GM19395 (cell line): Measurements from ENCODE around the gene GNPAT.
A peak's percentile ranks its signal among the peaks of the same experiment; 100 is the strongest.

Experiments used
- ATAC-seq: cut with Tn5 transposase; IDR thresholded peaks from one replicate; pipeline ENCODE4 v1.9.1; 2021; ENCODE audit warnings: mild to moderate bottlenecking, moderate library complexity; ENCODE audit not compliant: unreplicated experiment

The GNPAT gene

GRCh38 chr1:231241750-231242149 lies 738 bp downstream of the GNPAT start:
- peak; percentile 41 for ATAC-seq

DNA sequence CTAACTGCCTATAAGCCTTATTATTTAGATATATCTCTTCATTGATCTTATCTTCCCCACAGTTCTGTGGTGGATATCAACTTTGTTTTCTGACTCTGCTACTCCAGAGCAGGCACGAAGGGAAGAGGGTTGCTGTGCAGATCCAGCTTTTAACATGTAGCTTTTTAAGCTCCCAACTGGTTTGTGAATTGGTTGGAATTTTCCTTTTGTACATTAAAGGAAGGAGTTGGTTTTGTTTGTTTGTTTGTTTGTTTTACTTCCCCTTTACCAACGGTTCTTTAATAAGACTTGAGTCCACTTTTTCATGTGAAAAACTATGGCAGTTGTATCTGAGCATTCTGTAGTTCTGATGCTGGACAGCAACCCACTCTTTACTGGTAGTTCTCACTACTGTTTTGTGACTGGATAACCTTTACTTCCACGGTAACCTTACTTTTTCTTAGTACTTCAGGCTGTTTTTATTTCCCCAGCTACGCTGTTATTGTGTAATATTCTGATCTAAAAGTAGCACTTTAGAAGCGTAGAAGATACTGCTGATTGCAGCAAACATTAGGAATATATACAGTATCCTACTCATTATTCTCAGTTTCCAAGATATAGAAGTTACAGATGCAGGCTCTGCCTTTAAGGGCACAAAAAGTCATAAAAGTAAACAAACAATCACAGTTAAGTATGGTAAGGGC lies 1.6 kb downstream of the GNPAT start:
- no peak for ATAC-seq

DNA sequence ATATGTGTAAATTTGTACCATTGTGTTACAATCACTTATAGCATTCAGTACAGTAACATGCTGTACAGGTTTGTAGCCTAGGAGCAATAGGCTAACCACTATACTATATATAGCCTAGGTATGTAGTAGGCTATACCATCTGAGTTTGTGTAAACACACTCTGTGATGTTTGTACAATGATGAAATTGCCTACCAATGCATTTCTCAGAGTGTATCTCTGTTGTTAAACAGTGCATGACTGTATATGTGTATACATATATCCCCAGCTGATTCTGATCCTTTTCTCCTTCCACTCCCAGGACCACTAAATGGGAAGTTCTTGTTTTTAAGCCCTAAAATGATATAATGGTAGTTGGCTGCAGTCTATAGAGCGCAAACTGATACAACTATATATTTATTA lies 7.8 kb downstream of the GNPAT start:
- ATAC-seq = no peak

DNA sequence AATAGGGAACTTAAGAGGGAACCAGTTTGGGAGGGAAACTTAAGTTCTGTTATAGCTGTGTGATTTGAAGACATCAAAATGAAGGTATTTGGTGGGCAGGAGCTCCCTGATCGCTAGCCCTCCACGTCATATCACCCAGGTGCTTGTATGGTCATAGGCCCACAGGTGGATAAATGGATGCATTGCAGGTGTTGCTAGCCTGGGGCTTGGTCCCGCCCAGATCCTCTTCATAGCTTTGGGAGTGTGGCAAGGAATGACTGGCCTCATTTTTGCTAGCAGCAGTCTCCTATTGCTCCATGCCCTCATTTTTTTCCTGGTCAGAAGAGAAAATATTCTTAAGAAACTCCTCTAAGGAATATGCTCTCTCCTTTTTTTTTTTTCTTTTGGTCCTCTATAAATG lies 11.3 kb downstream of the GNPAT start:
- no peak for ATAC-seq

GRCh38 chr1:231260351-231260750 lies 19.3 kb downstream of the GNPAT start:
- ATAC-seq = no peak

GRCh38 chr1:231264642-231265041 lies 23.6 kb downstream of the GNPAT start:
- no peak for ATAC-seq

DNA sequence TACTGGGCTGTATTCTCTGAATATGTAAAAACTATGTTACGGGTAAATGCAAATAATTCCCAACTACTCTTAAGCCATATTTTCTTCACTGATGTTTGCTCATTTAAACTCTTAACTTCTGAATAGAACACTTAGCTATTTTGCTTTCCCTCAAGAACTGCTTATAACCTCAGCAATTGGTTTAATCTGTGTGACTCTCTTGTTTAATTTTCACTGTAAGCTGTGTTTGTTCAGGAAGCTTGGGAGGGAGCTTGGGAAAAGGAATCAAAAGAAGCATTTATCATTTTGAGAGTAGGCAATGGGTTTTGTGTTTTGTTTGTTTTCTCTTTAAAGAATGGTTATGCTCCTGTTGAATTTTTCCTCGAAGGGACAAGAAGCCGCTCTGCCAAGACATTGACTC lies 24.4 kb downstream of the GNPAT start:
- no peak for ATAC-seq

DNA sequence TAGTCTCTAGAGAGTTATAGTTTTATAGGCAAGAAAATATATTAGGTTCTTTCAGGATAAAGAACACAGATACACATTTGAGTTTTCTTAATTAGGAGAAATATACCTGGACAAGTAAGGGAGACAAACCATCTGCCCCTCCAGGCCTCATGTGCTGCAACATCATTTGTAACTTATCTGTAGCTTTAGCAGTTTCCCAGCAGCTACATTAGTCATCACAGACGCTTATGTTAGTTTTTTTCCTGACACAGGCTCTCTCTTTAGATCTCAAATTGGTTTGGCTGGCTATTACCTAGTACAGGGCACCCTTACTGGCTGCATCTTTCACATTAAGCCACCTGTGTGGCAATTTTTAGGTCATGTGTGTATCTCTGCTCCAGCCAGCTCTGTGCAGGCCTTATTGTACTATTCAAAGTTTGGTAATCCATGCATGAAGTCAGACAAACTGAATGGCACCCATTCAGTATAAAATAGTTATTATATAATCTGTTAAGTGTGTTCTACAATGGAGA lies 25.9 kb downstream of the GNPAT start:
- no peak for ATAC-seq

DNA sequence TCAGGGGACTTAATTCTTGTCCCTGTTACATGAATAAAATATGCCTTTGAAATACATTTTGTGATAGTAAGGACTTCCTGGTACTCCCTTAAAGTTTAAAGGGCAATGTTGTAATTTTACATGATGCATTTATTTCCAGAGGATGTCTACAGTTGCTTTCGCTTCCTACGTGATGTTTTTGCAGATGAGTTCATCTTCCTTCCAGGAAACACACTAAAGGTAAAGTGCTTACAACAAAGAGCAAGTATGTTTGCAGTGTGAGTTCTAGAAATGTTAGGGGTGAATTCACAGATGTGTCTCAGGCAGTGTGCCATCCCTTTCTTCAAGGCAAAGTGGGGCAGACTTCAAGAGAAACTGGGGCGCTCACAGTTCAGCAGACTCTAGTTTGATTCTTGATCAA lies 31.2 kb downstream of the GNPAT start:
- ATAC-seq = no peak

GRCh38 chr1:231272880-231273279 lies 31.9 kb downstream of the GNPAT start:
- ATAC-seq = no peak

- no peak for ATAC-seq
Measured at GRCh38 chr1:231274119-231274825, 33.3 kb downstream of the GNPAT start.

- no peak for ATAC-seq
Measured at GRCh38 chr1:231278100-231278790, 37.2 kb downstream of the GNPAT start.

DNA sequence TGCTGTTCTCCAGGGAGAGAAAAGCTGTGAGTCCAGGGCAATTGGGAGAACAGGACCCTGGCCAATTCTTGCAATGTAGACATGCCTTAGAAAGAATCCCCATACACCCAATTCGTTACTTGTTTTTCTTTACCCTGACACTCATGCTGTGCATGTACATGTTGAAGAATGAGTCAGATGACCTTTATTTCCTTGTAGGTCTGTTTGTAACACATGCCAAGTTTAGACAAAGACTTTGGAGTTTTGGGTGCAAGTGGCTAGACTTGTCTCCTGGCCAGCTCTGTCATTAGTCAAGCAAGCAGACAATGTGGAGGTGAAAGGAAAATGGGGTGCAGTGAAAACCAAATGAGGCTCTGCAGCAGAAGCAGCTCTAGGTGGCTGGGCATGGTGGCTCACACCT lies 38.1 kb downstream of the GNPAT start:
- no peak for ATAC-seq

DNA sequence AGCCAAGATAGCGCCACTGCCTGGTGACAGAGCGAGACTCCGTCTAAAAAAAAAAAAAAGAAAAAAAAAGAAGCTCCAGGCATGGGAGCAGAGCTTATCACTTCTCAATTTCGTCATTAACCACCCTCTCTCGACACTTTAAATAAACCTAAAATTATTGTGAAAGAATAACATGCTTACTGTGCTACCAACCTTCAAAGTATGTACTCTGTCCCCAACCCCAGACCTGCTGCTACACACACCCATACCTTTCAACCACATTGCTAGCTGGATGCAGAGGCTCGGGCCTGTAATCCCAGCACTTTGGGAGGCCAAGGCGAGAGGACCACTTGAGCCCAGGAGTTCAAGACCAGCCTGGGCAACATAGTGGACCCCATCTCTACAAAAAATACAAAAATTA lies 38.7 kb downstream of the GNPAT start:
- no peak for ATAC-seq

GRCh38 chr1:231284441-231284840 lies 43.4 kb downstream of the GNPAT start:
- no peak for ATAC-seq

- no peak for ATAC-seq
Measured at GRCh38 chr1:231286603-231287002, 45.6 kb downstream of the GNPAT start.

DNA sequence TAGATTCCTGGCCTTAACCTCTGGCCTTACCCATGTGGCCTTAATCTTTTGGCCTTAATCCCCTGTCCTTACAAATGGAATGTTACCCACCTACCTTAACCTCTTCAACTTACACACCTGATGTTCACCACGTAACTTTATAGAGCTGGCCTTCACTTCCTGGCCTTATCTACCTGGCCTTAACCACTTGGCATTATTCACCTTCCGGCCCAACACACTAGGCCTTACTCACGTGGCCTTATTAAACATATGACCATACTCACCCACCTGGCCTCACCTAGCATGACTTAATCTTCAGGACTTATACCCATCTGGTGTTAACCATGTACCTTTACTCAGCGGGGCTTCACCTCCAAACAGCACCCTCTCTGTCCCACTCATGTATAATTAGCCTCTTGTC lies 54.9 kb downstream of the GNPAT start:
- no peak for ATAC-seq

DNA sequence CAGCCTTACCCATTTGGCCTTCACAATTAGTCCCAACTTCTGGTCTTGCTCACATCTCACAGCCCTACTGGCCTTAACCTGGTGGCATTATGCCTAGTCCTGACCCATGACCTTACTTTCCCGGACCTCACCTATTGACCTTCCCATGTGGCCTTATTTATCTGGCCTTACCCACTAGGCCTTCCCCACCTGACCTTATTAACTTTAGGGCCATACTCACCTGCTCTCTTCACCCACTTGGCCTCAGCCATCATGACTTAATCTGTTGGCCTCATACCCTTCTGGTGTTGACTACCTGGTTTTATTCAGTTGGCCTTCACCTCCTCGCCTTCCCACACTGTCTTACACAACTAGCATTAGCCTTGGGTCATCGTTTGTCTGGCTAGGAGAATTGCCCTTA lies 61.0 kb downstream of the GNPAT start:
- ATAC-seq = no peak

DNA sequence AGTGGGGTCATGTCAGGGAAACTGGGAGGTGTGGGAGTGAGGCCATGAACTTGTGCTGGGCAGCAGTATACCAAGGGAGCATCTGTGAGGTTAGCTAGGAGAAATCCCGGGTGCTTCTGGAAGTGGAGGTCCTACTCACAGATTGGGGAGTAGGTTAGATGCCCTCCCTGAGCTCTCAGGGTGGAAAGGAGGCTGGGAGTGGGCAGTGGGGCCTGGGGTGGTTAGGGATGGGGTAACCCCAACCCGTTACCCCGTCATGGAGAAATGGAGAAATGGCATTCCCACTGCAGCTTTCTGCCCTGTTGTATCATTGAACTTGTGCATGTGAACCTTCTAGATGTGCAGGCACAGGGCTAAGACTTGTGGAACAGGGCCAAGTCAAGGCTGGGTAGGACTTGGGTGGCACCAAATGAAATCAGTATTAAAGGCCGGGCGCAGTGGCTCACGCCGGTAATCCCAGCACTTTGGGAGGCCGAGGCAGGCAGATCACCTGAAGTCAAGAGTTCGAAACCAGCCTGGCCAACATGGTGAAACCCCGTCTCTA lies 69.5 kb downstream of the GNPAT start:
- no peak for ATAC-seq

GRCh38 chr1:231311720-231312431 lies 70.9 kb downstream of the GNPAT start:
- ATAC-seq = no peak

DNA sequence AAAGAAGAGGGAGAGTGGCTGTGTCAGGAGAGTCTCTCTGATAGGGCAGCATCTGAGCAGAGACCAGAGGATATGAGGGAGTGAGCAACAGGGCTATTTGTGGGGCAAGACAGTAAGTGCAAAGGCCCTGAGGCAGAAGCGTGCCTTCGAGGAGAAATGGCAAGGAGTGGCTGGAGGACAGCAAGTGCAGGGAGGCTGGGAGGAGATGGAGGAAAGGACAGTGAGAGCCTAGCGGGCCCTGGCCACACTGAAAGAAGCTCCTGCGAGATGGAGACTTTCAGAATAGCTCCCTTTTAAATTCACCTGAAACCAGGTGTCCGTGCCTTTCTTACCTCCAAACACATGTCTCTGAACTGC lies 71.4 kb downstream of the GNPAT start:
- no peak for ATAC-seq
